ENCODE data around the gene GARNL3.

The GARNL3 gene

DNA sequence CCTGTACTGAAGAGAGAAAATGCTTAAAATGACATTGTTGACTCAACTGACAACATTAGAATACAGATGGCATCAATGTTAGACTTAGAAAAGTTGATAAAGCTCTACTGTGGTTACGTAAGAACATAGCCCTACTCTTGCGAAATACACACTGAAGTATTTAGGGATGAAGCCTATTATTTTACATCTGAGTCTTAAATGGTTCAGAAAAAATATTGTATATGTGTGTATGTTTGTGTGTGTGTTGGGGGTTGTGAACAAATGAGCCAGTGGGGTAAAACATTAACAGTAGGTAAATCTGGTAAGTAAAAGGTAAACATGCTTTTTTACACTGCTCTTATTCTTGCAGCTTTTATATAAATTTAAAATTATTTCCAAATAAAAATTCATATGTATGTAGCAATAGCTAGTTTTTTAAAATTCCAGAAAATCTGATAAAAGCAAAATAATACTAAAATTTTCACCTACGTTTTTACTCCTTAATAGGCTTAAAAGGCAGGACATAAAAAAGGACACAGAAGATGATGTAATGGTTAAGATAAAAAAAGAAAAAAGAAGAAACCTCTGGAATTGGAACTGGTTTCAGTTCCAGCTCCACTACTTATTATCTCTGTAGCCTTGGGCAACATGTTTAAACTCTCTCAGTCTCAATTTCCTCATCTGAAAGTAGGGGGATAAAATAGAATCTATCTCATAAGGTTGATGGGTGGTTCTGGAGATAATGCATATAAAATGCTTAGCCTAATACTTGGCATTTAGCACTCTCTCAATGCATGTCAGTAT is 44.3 kb downstream of the GARNL3 start:
- Histone ChIP-seq H2AFZ (no peak overlapping the region), H3K36me3 (ENCODE audit: control insufficient read depth, insufficient read depth, low read length) (no peaks in the 10 kb centered on the region), H3K27ac (no peak overlapping the region), H3K4me2 (ENCODE audit: low read length) (no peak overlapping the region), H3K9ac (no peak overlapping the region), H3K79me2 (peaks cover 3% of the 10 kb centered on the region), H3K9me3 (ENCODE audit: control insufficient read depth, low read length) (no peaks in the 10 kb centered on the region), H3K4me3 (ENCODE audit: low read depth, low read length) (no peak overlapping the region), H3K4me1 (no peaks in the 10 kb centered on the region), H3K27me3 (ENCODE audit: control insufficient read depth, insufficient read depth, low read length) (no peaks in the 10 kb centered on the region)
- TF ChIP-seq, protein P1, sequence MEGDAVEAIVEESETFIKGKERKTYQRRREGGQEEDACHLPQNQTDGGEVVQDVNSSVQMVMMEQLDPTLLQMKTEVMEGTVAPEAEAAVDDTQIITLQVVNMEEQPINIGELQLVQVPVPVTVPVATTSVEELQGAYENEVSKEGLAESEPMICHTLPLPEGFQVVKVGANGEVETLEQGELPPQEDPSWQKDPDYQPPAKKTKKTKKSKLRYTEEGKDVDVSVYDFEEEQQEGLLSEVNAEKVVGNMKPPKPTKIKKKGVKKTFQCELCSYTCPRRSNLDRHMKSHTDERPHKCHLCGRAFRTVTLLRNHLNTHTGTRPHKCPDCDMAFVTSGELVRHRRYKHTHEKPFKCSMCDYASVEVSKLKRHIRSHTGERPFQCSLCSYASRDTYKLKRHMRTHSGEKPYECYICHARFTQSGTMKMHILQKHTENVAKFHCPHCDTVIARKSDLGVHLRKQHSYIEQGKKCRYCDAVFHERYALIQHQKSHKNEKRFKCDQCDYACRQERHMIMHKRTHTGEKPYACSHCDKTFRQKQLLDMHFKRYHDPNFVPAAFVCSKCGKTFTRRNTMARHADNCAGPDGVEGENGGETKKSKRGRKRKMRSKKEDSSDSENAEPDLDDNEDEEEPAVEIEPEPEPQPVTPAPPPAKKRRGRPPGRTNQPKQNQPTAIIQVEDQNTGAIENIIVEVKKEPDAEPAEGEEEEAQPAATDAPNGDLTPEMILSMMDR (IDR thresholded peaks at IDR 0.05): no peak

DNA sequence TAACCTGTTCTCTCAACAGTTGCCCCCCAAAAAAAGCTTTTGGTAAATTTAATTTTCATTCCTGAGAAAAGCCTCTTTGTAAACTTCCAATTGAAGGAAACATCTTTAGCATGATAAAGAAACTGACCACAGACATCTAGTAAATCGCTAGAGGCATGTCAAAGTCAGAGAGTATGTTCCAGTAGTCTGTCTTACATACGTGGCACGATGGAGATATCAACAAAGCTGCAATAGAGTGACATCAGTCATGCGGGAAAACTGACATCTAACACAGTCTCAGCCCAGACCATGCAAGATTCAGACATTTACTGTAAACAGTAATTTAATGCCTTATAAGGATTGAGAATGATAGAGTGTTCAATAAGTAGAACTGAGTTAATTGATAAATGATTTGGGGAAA is 45.1 kb downstream of the GARNL3 start:
- no peak overlapping the region for H3K27ac ChIP-seq
- no peak overlapping the region for H3K4me2 ChIP-seq (ENCODE audit: low read length)
- H3K4me1 ChIP-seq: no peaks in the 10 kb centered on the region
- no peaks in the 10 kb centered on the region for H3K27me3 ChIP-seq (ENCODE audit: control insufficient read depth, insufficient read depth, low read length)
- H3K9me3 ChIP-seq (ENCODE audit: control insufficient read depth, low read length): no peaks in the 10 kb centered on the region
- no peaks in the 10 kb centered on the region for H3K36me3 ChIP-seq (ENCODE audit: control insufficient read depth, insufficient read depth, low read length)
- H3K9ac ChIP-seq: no peak overlapping the region
- H3K4me3 ChIP-seq (ENCODE audit: low read depth, low read length): no peak overlapping the region
- H3K79me2 ChIP-seq: peaks cover 1% of the 10 kb centered on the region
- no peak overlapping the region for H2AFZ ChIP-seq
- TF ChIP-seq, protein P1 (IDR thresholded peaks at IDR 0.05): no peak

DNA sequence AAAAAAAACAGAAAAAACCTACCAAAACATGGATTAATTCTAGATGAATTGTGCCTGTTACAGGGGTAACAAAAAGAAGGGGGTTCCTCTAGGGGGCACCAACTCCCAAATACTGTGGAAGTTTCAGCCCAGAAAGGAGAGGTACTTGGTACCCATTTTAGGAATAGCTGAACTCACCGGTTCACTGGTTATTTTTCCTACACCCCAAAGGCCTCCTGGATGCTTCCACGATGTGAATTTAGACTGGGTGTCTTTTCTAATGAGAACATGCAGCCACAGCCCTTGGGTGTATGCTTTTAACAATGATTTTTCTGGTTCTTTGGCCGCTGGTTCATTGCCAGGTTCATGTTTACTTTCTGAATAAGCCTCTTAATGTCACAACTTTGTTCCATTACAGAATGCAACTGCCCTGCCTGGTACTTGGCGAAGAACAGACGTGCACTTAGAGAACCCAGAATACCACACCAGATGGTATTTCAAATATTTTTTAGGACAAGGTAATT is 46.7 kb downstream of the GARNL3 start:
- H2AFZ ChIP-seq: no peak overlapping the region
- no peak overlapping the region for H3K27ac ChIP-seq
- TF ChIP-seq, protein P1 (IDR thresholded peaks at IDR 0.05): peak; percentile 9
- no peaks in the 10 kb centered on the region for H3K36me3 ChIP-seq (ENCODE audit: control insufficient read depth, insufficient read depth, low read length)
- H3K4me1 ChIP-seq: no peaks in the 10 kb centered on the region
- no peaks in the 10 kb centered on the region for H3K79me2 ChIP-seq
- H3K27me3 ChIP-seq (ENCODE audit: control insufficient read depth, insufficient read depth, low read length): no peaks in the 10 kb centered on the region
- no peak overlapping the region for H3K9ac ChIP-seq
- no peak overlapping the region for H3K4me3 ChIP-seq (ENCODE audit: low read depth, low read length)
- no peaks in the 10 kb centered on the region for H3K9me3 ChIP-seq (ENCODE audit: control insufficient read depth, low read length)
- no peak overlapping the region for H3K4me2 ChIP-seq (ENCODE audit: low read length)

DNA sequence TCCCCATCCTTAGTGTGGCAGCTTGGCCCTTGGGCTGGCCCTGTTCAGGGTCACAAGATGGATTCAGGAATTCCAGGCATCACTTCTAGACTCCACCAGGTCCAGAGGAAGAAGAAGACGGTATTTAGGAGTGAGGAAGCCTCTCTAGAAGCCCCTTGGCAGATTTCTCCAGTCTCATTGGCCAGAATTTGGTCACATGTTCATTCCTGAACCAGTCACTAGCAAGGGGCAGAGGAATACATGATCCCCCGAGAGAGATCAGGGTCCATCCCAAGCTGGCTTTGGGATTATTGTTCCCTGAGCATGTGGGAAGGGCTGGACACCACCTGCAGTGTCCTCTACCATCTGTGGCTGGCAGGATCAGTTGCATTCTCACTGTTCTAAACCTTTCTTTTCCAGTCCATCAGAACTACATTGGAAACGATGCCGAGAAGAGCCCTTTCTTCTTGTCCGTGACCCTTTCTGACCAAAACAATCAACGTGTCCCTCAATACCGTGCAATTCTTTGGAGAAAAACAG is 48.5 kb downstream of the GARNL3 start:
- Histone ChIP-seq H3K4me1 (no peaks in the 10 kb centered on the region), H3K79me2 (no peaks in the 10 kb centered on the region), H3K4me3 (ENCODE audit: low read depth, low read length) (no peak overlapping the region), H3K27me3 (ENCODE audit: control insufficient read depth, insufficient read depth, low read length) (no peaks in the 10 kb centered on the region), H3K9me3 (ENCODE audit: control insufficient read depth, low read length) (no peaks in the 10 kb centered on the region), H3K9ac (no peak overlapping the region), H3K27ac (no peak overlapping the region), H3K4me2 (ENCODE audit: low read length) (no peak overlapping the region), H3K36me3 (ENCODE audit: control insufficient read depth, insufficient read depth, low read length) (no peaks in the 10 kb centered on the region), H2AFZ (no peak overlapping the region)
- TF ChIP-seq, protein P1 (IDR thresholded peaks at IDR 0.05): no peak

Data from parathyroid adenoma (tissue), 2 donors.